GM21529 (cell line): ENCODE data around the gene CTNNA3.
A peak's percentile ranks its signal among the peaks of the same experiment; 100 is the strongest.
"Not testable (repeated sequence)": the region's sequence is repeated elsewhere in the genome, so short reads cannot be mapped to it uniquely, and the experiment has no call there.

Source experiments
- ATAC-seq: cut with Tn5 transposase; IDR thresholded peaks from one replicate; pipeline ENCODE4 v1.9.1; 2021; ENCODE audit not compliant: unreplicated experiment

CTNNA3 gene

GRCh38 chr10:67606572-67606971 lies 89.4 kb downstream of the CTNNA3 start:
- ATAC-seq = no peak

GRCh38 chr10:67603701-67604100 lies 92.3 kb downstream of the CTNNA3 start:
- no peak for ATAC-seq

DNA sequence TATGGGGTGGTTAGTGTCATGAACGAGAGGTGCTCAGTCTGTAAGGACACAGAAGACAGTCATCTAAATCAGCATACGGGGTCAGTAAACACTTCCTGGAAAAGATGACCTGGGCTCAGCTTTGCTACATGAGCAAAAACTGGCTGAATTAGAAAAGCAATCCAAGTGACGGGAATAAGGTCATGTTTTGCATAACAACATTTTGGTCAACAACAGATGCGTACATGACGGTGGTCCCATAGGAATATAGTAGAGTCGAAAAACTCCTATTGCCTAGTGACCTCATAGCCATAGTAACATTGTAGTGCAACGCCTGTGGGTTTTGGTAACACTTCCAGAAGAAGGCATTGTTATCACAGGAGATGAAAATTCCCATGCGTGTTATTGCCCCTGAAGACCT lies 92.9 kb downstream of the CTNNA3 start:
- ATAC-seq = no peak

DNA sequence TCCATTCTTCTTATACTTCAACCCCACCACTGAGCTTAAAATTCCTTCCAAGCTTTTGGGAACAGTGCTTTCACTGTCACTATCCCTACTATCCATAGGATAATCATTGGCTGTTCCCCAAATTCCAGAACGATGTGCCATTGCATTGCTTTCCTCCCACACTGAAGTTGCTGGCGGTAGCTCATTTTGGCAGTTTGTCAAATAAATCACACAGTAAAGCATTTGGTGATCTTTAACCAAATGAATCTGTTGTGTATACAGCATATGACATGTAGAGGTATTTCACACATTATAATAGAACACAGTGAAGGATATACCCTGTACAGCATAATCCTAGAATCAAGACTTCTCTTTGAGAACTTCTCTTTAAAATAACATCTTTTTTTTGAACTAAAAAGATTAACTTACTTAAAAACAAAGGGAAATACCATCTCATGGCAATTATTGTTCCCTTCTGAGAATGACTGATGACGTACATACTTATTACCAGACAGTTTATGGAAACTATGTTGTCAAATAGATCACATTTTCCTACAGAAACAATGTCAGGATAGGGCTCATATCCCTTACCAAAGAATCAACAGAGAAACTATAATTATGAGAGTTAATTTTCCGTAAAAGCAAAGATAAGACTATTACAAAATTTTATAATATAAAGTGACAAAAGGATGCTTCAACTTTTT lies 93.6 kb downstream of the CTNNA3 start:
- no peak for ATAC-seq

DNA sequence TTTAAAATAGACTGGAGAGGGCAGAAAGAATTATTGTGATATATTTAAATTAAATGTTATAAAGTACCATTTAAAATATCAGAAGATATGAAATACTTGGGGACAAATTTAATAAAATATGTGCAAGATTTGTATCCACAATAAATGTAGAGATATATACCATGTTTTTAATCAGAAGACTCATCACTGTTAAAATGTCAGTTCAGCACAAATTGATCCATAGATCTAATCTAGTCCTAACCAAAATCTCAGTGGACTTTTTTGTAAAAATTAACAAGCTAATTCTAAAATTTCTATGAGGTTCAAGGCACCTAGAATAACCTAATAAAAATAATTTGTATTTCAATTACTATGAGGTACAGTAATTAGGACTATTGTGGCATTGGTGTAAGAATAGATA lies 96.4 kb downstream of the CTNNA3 start:
- ATAC-seq = no peak

GRCh38 chr10:67596641-67597040 lies 99.4 kb downstream of the CTNNA3 start:
- ATAC-seq = no peak

DNA sequence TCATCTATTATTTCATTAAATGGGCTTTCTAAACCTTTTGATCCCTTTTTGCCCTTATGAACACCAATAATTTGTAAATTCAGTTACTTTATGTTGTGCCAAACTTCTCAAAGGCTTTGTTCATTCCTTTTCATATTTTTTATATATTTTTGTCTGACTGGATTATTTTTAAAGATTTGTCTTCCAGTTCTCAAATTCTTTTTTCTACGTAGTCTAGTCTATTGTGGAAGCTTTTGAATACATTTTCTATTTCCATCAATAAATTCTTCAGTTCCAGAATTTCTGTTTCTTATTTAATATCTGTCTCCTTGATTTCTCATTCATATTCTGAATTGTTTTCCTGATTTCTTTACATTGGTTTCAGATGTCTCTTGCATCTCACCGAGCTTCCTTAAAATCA lies 108.2 kb downstream of the CTNNA3 start:
- no peak for ATAC-seq

DNA sequence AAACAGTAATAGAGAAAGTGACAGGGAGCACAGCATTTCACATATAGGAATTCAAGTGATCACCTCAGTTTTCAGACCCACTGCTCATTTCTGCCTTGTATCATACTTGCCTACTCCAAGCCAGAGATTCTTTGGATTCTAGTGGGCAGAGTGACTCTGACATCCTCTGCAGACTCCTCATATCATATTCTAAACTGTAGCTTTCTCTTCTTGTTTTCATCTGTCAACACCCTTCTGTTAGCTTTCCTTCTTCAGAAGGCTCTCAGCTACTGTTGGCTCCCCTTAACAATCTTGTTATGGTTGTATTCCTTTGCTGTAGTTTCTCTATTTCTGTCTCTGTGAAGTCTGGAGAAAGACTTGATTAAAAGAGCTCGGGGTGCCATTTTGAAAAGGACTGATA lies 120.5 kb downstream of the CTNNA3 start:
- no peak for ATAC-seq

DNA sequence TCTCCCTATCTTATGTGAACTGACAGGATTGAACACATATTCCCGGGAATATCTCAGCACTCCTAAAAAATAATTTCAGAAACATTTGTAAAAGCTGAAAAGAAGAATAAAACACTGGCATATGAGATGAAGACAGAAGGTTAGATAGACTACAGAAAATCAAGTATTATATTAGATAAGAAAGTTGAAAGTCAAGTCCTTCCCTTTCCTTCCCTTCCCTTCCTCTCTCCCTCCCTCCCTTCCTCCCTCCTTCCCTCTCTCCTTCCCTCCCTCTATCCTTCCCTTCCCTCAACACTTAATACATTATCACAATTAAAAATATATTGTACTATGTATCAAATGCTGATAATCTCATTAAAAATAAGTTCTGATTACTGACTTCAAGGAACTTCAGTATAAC lies 122.5 kb downstream of the CTNNA3 start:
- no peak for ATAC-seq

- ATAC-seq = no peak
Measured at GRCh38 chr10:67571503-67571902, 124.5 kb downstream of the CTNNA3 start.

GRCh38 chr10:67558311-67558710 lies 137.7 kb downstream of the CTNNA3 start:
- ATAC-seq = not testable (repeated sequence)

GRCh38 chr10:67553254-67553653 lies 142.7 kb downstream of the CTNNA3 start:
- no peak for ATAC-seq

DNA sequence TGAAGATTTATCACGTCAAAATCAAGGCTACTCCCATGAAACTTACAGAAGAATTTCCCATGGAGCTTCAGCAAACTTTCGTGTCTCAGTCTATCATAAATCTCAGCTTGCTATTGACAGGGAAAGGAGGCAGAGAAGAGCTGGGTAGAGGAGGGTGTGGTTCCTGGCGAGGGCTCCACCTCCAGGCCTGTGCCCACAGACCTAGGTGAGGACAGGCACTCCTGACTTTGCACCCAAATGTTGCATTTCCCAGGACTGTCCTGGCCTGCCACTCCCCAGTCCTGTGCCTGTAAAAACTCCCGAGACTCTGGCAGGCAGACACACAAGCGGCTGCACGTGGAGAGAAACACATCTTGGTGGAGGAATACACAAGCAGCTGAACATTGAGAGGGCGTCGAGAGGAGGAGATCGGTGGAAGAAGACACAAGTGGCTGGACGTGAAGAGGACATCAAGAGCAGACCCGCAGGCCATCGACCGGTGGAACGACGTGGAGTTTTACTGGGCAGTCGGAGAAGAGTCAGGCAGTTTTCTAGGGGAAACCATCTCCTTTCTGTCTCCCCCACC lies 145.1 kb downstream of the CTNNA3 start:
- ATAC-seq = no peak

DNA sequence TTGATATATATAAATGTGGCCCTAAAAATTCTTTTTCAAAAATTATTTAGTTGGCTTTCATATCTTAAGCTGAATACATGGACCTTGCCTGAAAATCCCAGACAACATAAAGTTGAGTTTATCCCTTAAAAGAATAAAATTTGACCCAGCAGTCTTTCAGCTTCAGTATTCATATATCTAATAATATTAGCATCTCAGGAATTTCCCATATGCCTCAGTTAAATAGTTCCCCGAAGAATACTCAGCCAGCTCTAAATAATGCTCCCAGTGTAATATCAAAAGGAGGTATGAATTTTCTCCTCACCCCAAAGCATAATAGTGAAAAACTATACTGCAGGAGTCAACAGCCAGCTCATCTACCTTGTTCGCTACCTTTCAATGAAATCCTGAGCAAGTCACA lies 145.9 kb downstream of the CTNNA3 start:
- no peak for ATAC-seq

- no peak for ATAC-seq
Measured at GRCh38 chr10:67549390-67549789, 146.6 kb downstream of the CTNNA3 start.

DNA sequence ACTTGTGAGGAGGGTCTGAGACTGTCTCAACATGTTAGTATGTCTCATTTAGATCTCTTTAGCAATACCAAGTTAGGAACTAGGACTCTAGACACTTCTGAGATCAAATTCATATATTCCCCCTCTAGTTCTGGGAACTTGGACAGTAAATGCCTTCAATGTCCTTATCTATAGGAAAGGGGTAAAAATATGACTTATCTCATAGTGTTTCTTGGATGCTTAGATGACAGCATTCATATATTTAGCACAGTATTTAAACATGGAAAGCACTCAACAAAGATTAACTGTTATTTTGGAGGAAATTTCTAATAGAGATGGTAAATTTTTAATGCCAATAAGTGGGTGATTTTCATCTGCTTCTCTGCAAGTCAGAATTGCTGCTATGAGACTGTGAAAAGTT lies 154.6 kb downstream of the CTNNA3 start:
- no peak for ATAC-seq

DNA sequence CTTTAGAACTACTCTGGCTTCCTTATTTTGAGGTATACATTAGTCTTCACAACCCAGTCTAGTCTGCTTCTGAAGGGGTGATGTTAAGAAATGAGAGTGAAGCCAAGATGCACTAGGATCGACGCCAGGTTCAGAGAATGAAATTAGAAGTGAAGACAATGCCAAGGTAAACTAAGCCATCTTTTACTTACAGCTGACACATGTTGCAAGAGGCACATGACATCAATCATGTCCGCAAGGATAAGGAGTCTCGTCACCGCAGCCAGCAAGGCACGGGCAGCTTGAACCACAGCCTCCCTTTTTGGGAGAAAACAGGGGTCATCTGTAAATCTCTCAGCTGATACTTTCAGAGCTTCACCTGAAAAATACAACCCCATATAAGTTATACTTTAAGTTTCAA lies 156.7 kb downstream of the CTNNA3 start:
- no peak for ATAC-seq

- ATAC-seq = no peak
Measured at GRCh38 chr10:67537906-67538305, 158.1 kb downstream of the CTNNA3 start.

DNA sequence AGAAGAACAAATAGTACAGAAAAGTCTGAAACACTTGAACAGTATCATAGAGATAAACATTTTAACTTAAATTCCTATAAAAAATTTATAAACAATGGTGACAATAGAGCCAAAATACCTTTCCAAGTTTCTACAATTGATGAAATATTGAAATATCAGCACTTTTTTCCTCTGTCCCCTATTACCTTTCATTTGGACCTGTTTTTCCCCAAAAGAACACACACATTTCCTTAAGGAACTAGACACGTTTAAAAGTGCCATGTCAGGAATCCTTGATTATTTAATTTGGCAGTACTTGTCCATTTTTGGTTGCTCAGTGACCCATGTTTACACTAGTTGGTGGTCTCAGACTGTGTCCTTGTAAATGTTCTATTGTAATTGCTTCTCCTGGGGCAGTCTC lies 162.6 kb downstream of the CTNNA3 start:
- ATAC-seq = no peak

- ATAC-seq = not testable (repeated sequence)
Measured at GRCh38 chr10:67530990-67531389, 165.0 kb downstream of the CTNNA3 start.

GRCh38 chr10:67527351-67527750 lies 168.6 kb downstream of the CTNNA3 start:
- ATAC-seq = no peak

DNA sequence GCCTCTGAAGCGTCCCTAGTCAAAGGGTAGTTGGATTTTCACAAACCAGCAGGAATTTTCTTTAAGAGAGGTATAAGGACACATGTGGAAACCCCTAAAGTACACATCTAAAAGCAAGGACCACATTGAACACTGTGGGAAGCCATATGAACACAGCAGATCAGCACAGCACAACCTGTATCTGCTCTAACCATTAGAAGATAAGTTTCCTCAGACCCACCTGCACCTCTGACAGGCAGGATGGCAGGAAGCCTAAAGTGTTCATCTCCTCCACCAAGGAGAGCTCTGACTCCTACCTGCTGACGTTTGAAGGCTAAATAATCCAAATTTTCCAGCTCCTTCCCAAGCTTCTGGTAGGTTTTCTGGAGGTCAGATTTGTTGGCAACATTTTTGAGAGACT lies 174.4 kb downstream of the CTNNA3 start:
- ATAC-seq = peak; percentile 28

DNA sequence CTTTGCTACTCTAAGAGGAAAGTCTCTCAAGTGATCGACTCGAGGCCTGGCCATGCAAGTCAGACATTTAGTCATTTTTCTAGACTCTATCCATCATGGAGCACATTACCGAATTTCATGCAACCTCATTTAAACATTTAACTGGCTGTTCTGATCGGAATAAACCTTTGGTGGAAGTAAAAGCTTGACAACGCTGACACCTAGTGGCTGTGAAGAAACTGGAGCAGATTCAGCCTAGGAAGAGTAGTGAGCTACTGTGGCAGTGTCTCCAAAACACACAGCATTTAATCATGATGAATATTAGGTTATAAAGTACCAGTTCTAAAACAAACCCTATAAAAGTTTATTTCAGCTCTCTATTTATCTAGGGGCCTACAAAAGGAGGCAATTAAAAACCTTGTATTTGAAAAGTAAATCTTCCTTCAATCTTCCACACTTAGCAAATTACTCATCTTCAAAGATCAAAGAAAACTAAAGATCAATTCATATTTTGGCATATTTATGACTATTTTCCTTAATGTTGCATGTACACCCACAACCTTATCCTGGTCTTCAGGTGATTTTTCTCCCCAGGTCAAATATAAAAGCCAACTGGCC lies 175.0 kb downstream of the CTNNA3 start:
- peak; percentile 90 for ATAC-seq
